Tongue (tissue), 2 donors: ENCODE measurements around the gene PLEKHO2. TPM values are rescaled to one million over a fixed set of nuclear protein-coding genes. Genes with fewer than 3 reads are reported as not detected.

Source experiments
- DNase-seq: peaks from one replicate; pipeline ENCODE4 v3.0.0-alpha.2; 2015
- total RNA-seq: library from RNA; depleted of rRNA; stranded (reverse); fragments of >200 nt; gene quantifications from one replicate; pipeline ENCODE4 v1.2.3, GENCODE V29; 2014

PLEKHO2 gene
- total RNA-seq, 1 donor from 2014 or later: 33.5 TPM

DNA sequence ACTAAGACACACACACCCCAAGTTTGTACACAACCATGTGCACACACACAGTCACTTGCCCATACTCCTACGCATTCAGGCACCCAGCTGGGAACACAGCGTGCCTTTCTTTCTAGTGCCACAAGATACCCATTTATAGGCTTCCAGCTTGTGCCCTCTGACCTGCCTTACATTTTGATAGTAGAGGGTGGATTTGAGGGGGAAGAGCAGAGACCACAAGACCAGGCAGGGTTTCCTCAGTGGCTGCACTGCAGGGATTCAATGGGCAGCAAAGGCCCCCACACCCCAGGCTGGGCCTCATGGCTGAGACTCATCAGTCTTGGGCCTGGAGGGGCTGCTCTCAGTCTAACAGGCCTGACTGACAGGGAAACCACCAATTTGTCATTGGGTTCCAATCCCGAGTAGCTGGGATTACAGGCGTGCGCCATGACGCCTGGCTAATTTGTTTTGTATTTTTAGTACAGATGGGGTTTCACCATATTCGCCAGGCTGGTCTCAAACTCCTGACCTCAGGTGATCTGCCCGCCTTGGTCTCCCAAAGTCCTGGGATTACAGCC, 51.2 kb downstream of the PLEKHO2 start:
- no peak for DNase-seq

DNA sequence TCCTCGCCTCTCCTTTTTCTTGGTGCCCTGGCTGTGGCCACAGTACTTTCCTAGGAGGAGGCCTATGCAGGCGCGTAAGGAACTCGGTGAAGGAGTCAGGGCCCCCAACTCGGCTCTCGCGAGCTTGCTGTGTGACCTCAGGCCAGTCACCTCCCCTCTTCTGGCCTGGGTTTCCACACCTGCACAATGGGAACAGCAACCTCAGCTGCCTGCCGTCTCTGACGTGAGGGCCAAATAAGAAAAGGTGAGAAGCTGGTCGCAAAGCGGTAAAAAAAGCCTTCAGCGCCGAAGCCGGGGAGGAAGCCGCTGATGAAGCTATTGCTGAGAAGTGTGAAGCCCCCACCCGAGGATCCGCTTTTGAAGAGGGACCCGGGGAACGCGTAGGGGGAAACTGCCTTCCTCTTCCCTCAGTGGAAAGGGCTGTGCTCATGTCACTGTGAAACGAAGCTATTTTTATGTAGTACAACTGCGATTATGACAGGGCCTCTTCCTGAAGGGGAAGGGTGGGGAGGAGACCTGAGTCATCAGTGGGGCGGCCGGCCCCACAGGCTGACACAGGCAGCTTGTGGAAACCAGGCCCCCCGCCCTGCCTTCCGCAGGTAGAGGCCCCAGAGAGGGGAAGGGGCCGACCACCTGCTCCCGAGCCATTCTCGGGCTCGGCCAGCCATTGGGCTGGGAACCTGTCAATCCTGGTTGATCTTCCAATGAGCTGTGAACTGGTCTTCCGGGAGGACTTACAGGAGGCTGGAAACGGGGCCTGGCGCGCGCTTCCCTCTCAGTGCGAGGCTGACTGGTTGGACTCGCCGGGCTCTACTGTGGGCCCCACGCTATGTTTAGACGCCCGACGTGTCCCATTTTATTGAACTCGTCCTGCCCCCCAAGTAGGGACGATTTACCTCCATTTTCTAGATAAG, 52.0 kb downstream of the PLEKHO2 start:
- peak; percentile 98 for DNase-seq

DNA sequence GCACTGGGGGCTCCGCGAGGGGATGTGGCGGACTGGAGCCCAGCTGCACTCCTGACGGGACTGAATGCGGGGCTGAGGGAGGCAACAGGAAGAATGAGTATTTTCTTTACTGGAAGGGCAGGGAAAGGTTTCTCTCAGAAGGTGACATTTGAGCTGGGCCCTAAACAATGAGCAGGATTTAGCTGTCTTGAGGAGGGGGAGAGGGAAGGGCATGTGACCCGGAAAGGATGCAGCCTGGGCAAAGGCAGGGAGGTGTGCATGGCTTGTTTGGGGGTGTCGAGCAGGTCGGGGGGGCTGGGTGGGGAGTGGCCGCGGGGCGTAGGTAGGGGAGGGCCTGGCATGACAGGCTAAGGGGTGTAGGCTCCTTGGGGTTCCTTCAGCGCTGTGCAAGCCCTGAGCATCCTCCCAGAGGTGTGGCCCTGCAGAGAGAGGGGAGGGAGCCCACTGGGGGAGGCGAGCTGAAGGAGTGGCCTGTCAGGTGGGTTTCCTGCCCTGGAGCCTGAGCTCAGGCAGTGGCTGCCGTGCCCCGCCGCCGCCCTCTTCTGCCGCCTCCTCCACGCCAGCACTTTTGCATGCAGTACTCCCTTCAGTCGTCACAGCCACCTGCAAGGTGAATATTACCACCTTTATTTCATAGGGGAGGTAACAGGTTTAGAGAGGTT, 52.8 kb downstream of the PLEKHO2 start:
- DNase-seq: peak; percentile 55

DNA sequence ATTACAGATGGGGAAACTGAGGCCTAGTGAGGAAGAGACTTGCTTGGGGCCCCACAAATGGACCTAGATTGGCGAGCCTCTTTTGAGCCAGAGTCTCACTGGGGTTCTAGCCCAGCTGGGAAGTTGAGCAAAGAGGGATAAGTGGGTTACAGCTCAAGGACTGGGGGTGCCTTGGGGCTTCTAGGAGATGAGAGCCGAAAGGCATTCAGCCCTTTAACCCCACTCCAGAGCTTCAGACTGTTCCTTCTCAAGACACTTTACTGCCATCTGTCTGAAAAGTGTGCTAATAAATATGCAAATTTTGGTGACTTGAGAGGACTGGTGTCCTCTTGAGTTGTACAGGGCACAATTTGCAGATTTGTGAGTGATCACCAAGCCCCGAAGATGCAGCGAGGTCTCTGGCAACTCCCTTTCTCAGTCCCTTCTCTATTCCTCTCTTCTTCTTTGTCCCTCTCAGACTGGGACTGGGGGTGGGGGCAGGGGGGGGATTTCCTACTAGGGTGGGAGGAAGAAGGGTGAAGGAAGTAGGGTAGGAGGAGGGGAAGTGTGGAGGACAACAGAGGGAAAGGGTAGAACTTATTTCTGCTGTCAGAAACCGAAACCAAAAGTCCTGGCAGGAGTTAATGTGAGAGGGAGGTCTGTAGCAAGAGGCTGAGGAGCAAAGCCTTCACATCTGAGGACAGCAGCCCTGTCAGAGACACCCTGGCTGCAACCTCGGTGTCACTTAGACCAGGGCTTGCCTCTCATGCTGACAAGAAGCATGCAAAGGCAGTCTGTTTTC, 53.8 kb downstream of the PLEKHO2 start:
- peak; percentile 36 for DNase-seq

DNA sequence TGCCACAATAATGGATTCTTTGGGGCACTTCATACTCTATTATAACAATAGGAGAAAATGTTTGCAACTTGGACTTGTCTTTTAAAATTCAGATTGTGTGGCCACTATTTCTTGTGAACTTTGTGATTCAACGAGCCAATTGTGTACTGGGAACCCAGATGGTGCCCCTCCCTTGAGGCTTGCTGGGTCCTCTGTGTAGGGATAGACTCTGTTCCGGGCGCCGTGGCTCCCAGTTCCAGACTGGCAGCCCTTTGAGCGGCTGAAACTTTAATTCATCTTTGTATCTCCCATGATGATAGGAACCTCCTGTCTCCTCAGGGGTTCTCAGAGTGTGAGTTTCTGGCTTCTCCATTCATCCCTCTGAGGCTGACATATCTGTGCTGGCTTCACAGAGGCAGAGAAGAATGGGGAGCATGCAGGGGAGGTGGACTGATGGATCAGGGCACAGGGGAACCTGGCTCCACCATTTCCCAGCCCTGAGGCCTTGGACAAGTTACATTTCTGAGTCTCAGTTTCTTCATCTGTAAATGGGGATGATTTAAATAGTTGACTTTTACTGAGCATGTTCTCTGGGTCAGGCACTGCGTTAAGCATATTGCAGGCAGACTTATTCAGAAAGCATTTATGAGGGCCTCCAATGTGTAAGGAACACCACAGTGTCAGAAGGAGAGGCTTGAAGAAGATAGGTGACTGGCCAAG, 54.8 kb downstream of the PLEKHO2 start:
- DNase-seq: no peak

DNA sequence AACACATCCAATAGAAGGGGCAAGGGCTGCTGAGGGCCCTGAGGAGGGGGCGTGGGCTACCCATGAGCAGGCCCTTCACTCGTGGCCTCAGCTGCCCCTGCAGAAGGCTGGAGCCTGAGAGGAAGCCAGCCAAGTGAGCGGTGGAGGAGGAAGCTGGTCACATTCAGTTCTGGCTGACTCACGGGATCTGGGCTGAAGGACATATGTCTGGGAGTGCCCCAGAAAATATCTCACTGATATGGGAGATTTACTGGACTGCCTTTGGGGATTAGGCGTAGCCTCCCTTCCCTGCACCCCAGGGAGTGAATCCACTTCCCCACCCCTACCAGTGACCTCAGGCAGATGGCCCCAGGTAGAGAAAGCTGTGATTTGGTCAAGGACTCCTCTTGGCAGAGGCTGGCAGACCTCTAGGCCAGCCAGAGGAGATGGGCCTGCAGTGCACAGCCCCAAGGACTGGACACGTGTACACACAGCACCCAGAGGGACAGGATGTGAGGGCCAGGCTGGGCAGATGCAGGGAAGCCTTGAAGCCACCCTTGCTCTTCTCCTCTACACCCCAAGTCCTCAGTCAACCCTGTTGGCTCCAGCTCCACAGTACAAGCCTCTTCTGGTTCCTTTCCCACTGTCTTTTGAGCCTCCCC, 55.8 kb downstream of the PLEKHO2 start:
- no peak for DNase-seq

DNA sequence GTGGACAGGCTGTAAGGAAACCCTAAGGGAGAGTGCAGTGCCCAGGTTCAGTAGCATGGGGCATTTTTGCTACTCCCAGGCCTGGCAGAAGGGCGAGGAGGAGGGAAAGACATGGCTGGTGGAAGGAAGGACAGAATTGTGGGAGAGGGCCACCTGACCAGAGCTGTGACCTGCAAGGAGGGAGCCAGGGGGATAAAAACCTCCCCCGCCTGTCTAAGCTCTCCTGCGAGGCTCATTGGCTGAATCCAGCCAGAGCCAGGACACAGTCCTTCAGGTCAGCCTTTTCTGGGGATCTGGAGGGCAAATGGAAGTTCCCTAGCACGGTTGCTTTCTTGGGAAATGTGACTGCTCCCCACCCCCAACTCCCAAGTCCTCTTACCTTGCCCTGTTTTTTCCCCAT, 56.7 kb downstream of the PLEKHO2 start:
- DNase-seq: no peak

DNA sequence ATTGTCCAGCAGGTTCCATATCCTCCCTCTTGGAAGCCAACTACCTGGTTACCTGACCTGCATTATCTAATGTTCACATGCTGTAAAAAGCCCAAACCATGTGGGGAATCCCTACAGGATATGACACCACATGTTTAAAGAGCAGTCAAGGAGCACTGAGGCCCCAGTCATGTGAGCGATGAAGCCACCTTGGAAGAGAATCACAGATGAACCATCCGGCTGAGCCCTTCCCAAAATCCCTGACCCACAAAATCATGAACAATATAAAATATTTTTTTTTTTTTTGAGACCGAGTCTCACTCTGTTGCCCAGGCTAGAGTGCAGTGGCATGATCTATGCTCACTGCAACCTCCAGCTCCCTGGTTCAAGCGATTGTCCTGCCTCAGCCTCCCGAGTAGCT, 59.4 kb downstream of the PLEKHO2 start:
- DNase-seq: no peak

DNA sequence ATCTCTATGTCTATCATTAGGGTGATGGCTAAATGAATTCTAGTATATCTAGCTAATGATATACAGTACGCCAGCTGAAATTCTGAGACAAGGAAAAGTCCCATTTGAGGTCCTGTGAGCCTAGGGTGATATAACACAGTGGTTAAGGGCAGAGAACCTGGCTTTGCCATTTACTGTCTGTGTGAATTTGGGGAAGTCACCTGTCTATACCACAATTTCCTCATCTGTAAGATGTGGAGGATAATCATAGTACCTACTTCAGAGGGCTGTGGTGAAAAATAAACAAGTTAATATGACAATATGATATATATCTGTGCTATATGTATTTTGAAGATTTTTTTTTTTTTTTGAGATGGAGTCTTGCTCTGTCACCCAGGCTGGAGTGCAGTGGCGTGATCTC, 60.2 kb downstream of the PLEKHO2 start:
- DNase-seq: no peak

DNA sequence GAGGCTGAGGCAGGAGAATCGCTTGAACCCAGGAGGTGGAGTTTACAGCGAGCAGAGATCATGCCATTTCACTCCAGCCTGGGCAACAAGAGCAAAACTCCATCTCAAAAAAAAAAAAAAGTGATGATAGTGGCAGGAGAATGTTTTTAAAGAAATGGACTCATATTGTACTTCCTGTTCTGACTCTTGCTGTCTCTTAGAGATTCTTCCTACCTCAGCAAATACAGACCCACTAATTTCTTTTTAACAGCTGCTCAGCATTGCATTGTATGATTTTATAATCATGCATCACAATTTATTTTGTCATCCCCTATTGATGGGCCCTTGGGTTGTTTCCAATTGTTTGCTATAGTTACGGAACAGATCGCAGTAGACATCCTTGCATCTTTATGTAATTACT, 61.1 kb downstream of the PLEKHO2 start:
- DNase-seq: no peak

DNA sequence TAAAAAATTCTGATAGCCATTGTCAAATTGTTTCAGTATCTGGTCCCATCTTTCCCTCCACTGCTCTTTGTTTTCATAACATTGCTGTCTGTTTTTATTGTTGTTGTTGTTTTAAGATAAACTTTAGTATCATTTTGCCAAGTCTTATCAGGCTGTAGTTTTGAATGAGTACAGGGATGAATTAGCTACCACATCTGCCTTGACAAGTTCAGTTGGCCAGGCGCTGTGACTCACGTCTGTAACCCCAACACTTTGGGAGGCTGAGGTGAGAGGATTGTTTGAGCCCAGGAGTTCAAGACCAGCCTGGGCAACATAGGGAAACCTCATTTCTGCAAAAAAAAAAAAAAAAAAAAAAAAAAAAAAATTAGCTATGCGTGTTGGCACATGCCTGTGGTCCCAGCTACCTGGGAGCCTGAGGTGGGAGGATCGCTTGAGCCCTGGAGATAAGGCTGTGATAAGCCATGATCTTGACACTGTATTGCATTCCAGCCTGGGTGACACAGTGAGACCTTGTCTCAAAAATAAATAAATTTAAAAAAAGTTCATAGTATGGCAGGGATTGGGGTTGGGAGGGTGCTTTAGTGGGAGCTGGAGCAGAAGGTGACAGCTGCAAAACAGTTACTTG, 61.7 kb downstream of the PLEKHO2 start:
- DNase-seq: no peak

DNA sequence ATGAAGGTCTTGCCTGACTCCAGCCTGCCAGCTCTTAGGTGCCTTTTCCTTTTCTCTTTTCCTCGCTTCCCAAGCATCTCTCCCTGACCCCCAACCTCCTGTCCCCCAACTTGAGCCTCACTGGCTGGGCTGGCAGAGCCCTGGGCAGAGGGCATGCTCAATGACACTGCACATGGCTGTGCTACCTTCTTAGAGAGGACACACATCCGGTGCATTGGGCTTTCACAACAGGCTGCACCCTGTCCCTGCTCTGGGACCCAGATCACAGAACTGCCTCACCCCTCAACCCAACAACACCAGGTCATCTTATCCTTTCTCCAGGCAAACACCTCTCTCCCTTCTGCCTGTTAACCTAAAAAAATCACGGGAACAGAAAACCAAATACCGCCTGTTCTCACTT, 62.5 kb downstream of the PLEKHO2 start:
- no peak for DNase-seq

DNA sequence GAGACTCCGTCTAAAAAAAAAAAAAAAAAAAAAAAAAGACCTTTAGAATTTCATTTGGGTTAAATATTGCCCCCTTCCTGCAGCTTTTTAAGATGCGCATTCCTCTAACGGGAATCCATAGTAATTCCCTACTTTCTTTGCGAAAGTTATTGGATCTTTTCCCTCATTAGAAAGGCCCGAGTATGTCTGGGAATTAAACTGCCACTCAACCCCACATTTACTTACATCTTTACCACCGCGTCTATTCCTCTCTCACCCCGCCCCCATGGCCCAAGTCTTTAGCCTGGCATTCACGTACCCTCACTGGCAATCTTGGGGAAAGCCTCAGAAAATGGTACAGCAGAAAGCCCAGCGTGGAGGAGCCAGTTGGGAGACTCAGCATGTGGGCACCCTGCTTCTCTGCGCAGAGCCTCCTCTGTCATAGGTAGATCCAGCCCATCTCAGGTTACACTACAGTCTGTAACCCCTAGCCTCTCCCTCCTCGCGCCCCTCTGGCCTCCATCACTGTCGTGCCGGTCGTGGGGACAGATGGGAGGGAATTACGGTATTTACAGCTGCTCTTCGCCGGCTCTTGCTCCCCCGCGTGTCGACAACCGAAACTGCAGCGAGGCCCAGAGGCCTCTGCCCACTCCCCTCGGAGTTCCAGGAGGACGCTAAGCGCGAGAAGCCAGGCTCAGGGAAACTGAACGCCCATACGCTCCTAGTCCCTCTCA, 63.6 kb downstream of the PLEKHO2 start:
- DNase-seq: peak; percentile 88

DNA sequence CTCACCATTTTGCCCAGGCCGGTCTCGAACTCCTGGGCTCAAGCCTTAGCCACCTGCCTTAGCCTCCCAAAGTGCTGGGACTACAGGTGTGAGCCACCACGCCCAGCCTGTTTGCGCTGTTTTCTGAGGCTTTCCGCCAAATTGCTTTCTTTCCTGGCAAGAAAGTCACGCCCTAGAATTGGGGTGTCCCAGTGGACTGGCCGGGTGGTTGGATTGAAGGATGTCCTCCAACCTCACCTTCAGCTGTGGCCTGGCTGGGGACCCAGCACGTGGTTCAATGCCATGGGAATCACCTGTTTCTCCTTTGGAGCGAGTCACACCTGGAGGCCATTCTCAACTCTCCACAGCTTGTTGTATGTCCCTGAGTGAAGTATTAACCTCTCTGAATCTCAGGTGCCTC, 64.2 kb downstream of the PLEKHO2 start:
- no peak for DNase-seq

DNA sequence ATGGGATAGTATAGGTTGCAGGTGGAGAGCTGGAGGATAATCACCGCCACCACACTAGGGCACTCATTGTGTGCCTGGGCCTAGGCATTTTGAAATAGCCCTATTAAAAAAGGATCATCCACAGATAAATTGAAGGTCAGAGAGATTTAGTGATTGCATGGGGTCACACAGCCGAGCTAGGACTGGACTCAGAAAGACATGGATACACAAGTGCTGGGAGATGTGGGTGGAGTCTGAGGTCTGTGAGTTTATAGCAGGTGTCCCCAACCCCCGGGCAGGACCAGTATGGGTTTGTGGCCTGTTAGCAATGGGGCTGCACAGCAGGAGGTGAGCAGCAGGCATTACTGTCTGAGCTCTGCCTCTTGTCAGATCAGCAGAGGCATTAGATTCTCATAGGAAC, 64.7 kb downstream of the PLEKHO2 start:
- DNase-seq: no peak

DNA sequence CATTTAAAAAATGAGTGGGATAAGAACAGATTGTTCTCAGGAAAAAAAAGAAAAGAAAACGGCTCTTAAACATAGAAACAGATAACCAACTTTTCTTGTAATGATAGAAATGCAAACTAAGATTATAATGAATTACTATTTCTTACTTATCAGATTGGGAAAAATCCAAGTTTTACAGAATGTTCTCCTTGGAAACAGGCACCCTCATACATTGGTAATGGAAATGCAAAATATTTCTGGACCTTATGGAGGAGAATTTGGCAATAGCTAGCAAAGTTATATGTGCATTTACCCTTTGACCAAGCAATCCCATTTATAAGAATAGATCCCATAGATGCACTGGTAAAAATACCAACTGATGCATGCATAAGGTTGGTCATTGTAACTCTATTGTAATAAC, 66.3 kb downstream of the PLEKHO2 start:
- DNase-seq: no peak

DNA sequence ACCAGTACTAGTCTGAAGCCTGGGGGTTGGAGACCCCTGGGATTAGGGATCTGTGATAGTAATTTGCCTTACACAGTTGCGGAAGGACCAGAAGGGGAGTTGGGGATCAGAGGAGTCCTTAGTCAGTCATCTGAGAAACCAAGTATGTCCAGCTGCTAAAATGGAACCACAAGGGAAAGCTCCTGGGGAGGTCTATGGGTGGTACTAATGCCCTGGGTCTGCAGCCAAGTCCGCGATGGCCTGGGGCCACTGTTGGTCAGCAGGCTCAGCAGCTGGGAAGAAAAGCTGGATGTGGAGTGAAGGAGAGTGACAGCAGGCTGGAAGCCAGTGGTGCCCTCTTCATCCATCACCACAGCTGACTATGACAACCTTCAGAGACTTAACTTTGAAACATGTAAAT, 67.8 kb downstream of the PLEKHO2 start:
- DNase-seq: no peak

DNA sequence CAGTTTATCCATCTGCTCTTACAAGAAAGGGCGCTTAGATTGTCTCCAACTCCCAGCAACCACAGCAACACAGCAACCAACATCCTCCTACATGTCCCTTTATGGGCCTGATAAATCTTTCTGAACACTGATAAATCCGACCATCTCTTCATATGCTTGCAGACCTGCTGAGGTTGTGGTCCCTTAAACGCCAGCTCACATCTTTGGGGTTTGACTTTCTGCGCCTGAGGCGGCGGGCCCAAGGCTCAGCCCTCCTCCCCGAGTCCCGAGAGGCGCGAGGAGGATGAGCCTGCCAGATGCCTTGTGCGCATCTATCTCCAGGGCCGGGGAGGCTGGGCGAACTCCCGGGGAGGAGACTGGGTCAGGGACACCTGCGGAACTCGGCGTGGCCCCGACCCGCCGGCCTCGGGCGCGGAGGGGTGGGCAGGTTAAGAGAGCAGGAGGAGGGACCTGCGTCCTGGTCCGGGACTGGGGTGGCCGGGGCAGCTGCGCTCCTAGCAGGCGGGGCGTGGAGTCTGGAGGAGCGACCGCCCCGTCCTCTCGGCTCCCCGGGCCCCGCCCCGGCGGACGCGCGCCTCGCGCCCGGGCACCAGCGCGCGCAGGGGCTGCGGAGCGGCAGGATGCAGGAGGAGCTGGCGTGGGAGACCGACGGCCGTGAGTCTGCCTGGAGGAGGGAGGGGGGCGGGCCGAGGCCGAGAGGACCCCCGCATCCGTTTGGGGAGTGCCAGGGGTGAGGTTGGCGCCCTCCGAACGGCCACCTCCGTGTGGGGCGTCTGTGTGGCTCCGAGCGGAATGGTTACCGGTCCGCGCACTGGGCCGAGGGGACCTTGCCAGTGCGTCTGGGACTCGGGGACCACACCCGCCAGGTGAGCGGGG, 69.8 kb downstream of the PLEKHO2 start, which contains the start of gene ANKDD1A:
Gene ANKDD1A (plus strand): TSS at position 592 of the 876 bp plus-strand sequence. CDS start 29 bp downstream, at position 621.
- DNase-seq: peak; percentile 85
